PFSK-1 (cell line): Measurements from ENCODE around the gene SLC43A3.

Experiments used
- FOXP2 ChIP-seq: optimal IDR thresholded peaks from 2 replicates; pipeline ENCODE3; 2011; ENCODE audit warnings: borderline replicate concordance, control low read depth, inconsistent platforms; ENCODE audit not compliant: insufficient read depth; ENCODE audit errors: extremely low read length, extremely low read depth
- POLR2AphosphoS5 ChIP-seq: IDR thresholded peaks from 2 replicates; pipeline ENCODE4 v1.6.1; 2012; ENCODE audit warnings: low read depth, mild to moderate bottlenecking, control low read depth, low read length, moderate library complexity
- REST ChIP-seq, 2 experiments: IDR thresholded peaks; 2 replicates each; pipeline versions ENCODE4 v1.6.1 to v1.8.0; 2011 to 2012; ENCODE audit warnings: low read depth in 2 of 2, low read length in 2 of 2, control low read depth in 1 of 2, inconsistent platforms in 1 of 2, mild to moderate bottlenecking in 1 of 2, moderate library complexity in 1 of 2; ENCODE audit not compliant: insufficient read depth in 1 of 2
- SIN3A ChIP-seq: IDR thresholded peaks from 2 replicates; pipeline ENCODE4 v1.6.1; 2012; ENCODE audit warnings: mild to moderate bottlenecking, low read length, moderate library complexity, borderline replicate concordance; ENCODE audit not compliant: insufficient read depth
- TAF1 ChIP-seq: IDR thresholded peaks from 2 replicates; pipeline ENCODE4 v1.6.1; 2012; ENCODE audit warnings: low read length, control low read depth, borderline replicate concordance; ENCODE audit not compliant: insufficient read depth

Gene SLC43A3

DNA sequence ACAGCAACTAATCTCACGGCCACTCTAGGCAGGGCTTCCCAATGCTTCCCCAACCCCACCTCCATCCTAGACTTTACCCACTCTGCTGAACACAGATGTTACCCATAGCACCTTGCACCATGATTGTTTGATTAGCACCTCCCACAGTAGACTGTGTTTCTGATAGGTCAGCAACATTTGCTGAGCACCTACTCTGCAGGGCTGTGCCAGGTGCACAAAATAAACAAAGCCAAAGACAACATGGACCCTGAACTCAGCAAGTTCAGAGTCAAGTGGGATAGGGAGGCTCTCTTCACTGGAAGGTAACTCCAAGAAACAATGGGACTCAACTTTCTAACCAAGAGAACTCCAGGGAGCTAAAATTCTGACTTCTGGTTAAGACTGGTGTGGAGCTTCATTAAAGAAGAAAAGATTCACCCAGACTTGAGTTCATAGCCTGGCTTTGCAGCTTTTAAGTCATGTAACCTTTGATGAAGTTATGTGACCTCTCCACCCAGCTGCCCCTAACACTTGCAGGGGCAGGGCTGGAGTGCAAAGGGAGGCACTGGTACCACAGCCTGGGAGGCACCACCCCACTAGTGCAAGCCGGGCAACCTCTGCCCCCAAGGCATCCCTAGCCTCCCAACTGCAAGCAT is 26.7 kb upstream of the SLC43A3 start:
- TF ChIP-seq POLR2AphosphoS5 (no peak), TAF1 (no peak), REST (IDR thresholded peaks at IDR 0.05; ENCODE audit: insufficient read depth in 1 of 2, low read depth in 2 of 2, low read length in 2 of 2) (no peak), SIN3A (no peak), FOXP2 (no peak)

- no peak for TF ChIP-seq POLR2AphosphoS5
Measured at GRCh38 chr11:57446055-57446454, 19.1 kb upstream of the SLC43A3 start.

GRCh38 chr11:57444362-57445121 is 17.6 kb upstream of the SLC43A3 start:
- TF ChIP-seq REST (IDR thresholded peaks at IDR 0.05; ENCODE audit: insufficient read depth in 1 of 2, low read depth in 2 of 2, low read length in 2 of 2) (no peak), TAF1 (no peak), SIN3A (no peak), FOXP2 (no peak), POLR2AphosphoS5 (no peak)

- TF ChIP-seq FOXP2, result no peak
- no peak for TF ChIP-seq POLR2AphosphoS5
- TF ChIP-seq TAF1, result no peak
- no peak for TF ChIP-seq REST (IDR thresholded peaks at IDR 0.05; ENCODE audit: insufficient read depth in 1 of 2, low read depth in 2 of 2, low read length in 2 of 2)
- TF ChIP-seq SIN3A, result no peak
Measured at GRCh38 chr11:57440744-57441414, 14.0 kb upstream of the SLC43A3 start.

GRCh38 chr11:57439786-57440185 is 12.9 kb upstream of the SLC43A3 start:
- no peak for TF ChIP-seq REST (IDR thresholded peaks at IDR 0.05; ENCODE audit: insufficient read depth in 1 of 2, low read depth in 2 of 2, low read length in 2 of 2)
- no peak for TF ChIP-seq POLR2AphosphoS5
- no peak for TF ChIP-seq SIN3A
- TF ChIP-seq FOXP2, result no peak
- no peak for TF ChIP-seq TAF1
